ENCODE results near the gene GPX1.

Gene GPX1

GRCh38 chr3:49310677-49311076 is 47.5 kb downstream of the GPX1 start:
- peaks cover 30% of the 10 kb centered on the region for H3K36me3 Mint-ChIP-seq (ENCODE audit: low read depth)
- no peak overlapping the region for H3K4me3 Mint-ChIP-seq
- H3K4me1 Mint-ChIP-seq = peaks cover 9% of the 10 kb centered on the region
- no peaks in the 10 kb centered on the region for H3K9me3 Mint-ChIP-seq
- DNase-seq (no peak), ATAC-seq (no peak)
- H3K27ac Mint-ChIP-seq = no peak overlapping the region
- H3K27me3 Mint-ChIP-seq = no peaks in the 10 kb centered on the region

Measured in activated naive CD8-positive, alpha-beta T cell treated with anti-CD3 and anti-CD28 coated beads, Interleukin-2, amount 50 U/mL, for 24 hours (primary cell).